HG02840 (cell line): ENCODE measurements around the gene TRIM47.

Source experiments
- ATAC-seq: cut with Tn5 transposase; IDR thresholded peaks from one replicate; pipeline ENCODE4 v1.9.1; 2021; ENCODE audit warnings: mild to moderate bottlenecking, moderate library complexity, moderate number of reproducible peaks; ENCODE audit not compliant: unreplicated experiment, low FRiP score

Gene TRIM47

GRCh38 chr17:75848523-75849278 is 29.7 kb downstream of the TRIM47 start:
- no peak for ATAC-seq

GRCh38 chr17:75847614-75848522 is 30.5 kb downstream of the TRIM47 start:
- ATAC-seq, result no peak

GRCh38 chr17:75846692-75847613 is 31.4 kb downstream of the TRIM47 start:
- no peak for ATAC-seq

GRCh38 chr17:75845933-75846691 is 32.3 kb downstream of the TRIM47 start:
- no peak for ATAC-seq

- ATAC-seq, result peak; percentile 49
These were observed 33.2 kb downstream of the TRIM47 start for GRCh38 chr17:75845058-75845711.

- peak; percentile 6 for ATAC-seq
These were observed 33.8 kb downstream of the TRIM47 start for GRCh38 chr17:75844530-75845057.

- ATAC-seq, result no peak
These were observed 34.5 kb downstream of the TRIM47 start, which contains the start of gene UNC13D for GRCh38 chr17:75843577-75844529. UNC13D (minus strand) TSS chr17:75844404; CDS start chr17:75844337, 67 bp downstream.

GRCh38 chr17:75842963-75843576 is 35.3 kb downstream of the TRIM47 start:
- ATAC-seq, result no peak

- ATAC-seq, result no peak
These were observed 36.0 kb downstream of the TRIM47 start for GRCh38 chr17:75842411-75842810.

- ATAC-seq, result no peak
These were observed 37.6 kb downstream of the TRIM47 start for GRCh38 chr17:75840799-75841164.

- ATAC-seq, result no peak
These were observed 38.2 kb downstream of the TRIM47 start for GRCh38 chr17:75839942-75840798.

GRCh38 chr17:75838410-75838809 is 40.0 kb downstream of the TRIM47 start:
- no peak for ATAC-seq

- ATAC-seq, result no peak
These were observed 40.5 kb downstream of the TRIM47 start for GRCh38 chr17:75837899-75838298.

- no peak for ATAC-seq
These were observed 41.8 kb downstream of the TRIM47 start for GRCh38 chr17:75836605-75837004.

GRCh38 chr17:75835654-75835987 is 42.8 kb downstream of the TRIM47 start:
- no peak for ATAC-seq

- ATAC-seq, result no peak
These were observed 43.3 kb downstream of the TRIM47 start for GRCh38 chr17:75834928-75835653.
